Endothelial cell (in vitro differentiated cells): ENCODE data around the gene KLC1. TPM values are rescaled to one million over a fixed set of nuclear protein-coding genes. Genes with fewer than 3 reads are reported as not detected.

Experiments
- DNase-seq: peaks from one replicate; pipeline ENCODE4 v3.0.0; 2021; ENCODE audit warnings: low spot score
- H3K27ac Mint-ChIP-seq: one replicate; pipeline ENCODE4 v1.8.0; 2021; ENCODE audit warnings: mixed read lengths, inconsistent platforms; ENCODE audit not compliant: unreplicated experiment
- H3K27me3 Mint-ChIP-seq: one replicate; pipeline ENCODE4 v1.8.0; 2021; ENCODE audit warnings: mild to moderate bottlenecking, moderate library complexity, mixed read lengths, inconsistent platforms; ENCODE audit not compliant: unreplicated experiment
- H3K36me3 Mint-ChIP-seq: one replicate; pipeline ENCODE4 v1.8.0; 2021; ENCODE audit warnings: mild to moderate bottlenecking, low read depth, mixed read lengths, inconsistent platforms; ENCODE audit not compliant: unreplicated experiment
- H3K4me1 Mint-ChIP-seq: one replicate; pipeline ENCODE4 v1.8.0; 2021; ENCODE audit warnings: mild to moderate bottlenecking, mixed read lengths, inconsistent platforms; ENCODE audit not compliant: unreplicated experiment
- H3K4me3 Mint-ChIP-seq: one replicate; pipeline ENCODE4 v1.8.0; 2021; ENCODE audit warnings: mild to moderate bottlenecking, mixed read lengths, inconsistent platforms; ENCODE audit not compliant: unreplicated experiment
- H3K9me3 Mint-ChIP-seq: one replicate; pipeline ENCODE4 v1.8.0; 2021; ENCODE audit warnings: mixed read lengths, inconsistent platforms; ENCODE audit not compliant: unreplicated experiment
- total RNA-seq: library from RNA; stranded (reverse); fragmentation: NEBNext Ultra II Directional; extraction: Animal tissue kit (Norgen Biotek cat#: 25700); gene quantifications from one replicate; pipeline ENCODE4 v1.2.1, GENCODE V29; 2021; ENCODE audit not compliant: unreplicated experiment
- TF ChIP-seq, protein P1 (sequence below): fragments of 200-600 bp; sonication (generic); IDR thresholded peaks from one replicate; pipeline ENCODE4 v1.5.0; 2021; ENCODE audit warnings: antibody characterized with exemption; ENCODE audit not compliant: unreplicated experiment

Gene KLC1
- total RNA-seq, 1 donor from 2014 or later: 220 TPM

DNA sequence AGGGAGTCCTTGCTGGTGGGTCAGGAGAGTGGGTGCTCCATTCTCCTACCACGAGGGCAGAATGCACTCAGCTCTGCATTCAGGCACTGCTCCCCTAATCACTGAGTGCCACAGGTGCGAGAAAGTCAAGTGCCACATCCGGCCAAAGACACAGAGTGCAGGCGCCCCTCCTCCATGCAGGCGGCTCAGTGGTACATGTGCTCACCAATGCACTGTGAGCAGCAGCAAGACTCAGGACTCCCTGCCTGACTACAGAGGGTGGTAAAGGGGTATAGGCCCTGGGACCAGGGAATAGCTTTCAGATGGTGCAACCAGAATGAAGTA lies 119.5 kb downstream of the KLC1 start:
- Mint-ChIP-seq H3K4me1 (peaks cover 6% of the 10 kb centered on the region), H3K27me3 (no peaks in the 10 kb centered on the region), H3K27ac (no peak overlapping the region), H3K36me3 (peaks cover 28% of the 10 kb centered on the region), H3K9me3 (no peaks in the 10 kb centered on the region), H3K4me3 (no peak overlapping the region)
- DNase-seq: no peak
- TF ChIP-seq, protein P1, sequence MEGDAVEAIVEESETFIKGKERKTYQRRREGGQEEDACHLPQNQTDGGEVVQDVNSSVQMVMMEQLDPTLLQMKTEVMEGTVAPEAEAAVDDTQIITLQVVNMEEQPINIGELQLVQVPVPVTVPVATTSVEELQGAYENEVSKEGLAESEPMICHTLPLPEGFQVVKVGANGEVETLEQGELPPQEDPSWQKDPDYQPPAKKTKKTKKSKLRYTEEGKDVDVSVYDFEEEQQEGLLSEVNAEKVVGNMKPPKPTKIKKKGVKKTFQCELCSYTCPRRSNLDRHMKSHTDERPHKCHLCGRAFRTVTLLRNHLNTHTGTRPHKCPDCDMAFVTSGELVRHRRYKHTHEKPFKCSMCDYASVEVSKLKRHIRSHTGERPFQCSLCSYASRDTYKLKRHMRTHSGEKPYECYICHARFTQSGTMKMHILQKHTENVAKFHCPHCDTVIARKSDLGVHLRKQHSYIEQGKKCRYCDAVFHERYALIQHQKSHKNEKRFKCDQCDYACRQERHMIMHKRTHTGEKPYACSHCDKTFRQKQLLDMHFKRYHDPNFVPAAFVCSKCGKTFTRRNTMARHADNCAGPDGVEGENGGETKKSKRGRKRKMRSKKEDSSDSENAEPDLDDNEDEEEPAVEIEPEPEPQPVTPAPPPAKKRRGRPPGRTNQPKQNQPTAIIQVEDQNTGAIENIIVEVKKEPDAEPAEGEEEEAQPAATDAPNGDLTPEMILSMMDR: no peak

DNA sequence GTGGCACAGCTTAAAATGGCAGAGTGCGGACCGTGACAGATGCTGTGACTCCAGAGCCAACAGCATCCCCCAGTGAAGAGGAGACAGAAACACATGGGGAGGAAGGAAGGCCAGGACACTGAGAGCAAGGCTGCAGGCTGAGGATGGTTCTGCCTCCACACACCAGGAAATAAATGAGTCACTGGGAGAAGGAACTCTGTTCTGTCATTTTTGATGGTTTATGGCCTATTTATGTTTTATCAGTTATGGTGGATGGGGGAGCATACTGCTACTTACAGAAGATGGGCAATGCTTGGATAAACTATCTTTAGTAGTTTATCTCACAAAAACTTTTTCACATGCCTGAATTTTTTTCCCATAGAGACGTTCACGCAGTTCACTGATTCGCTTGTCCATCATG lies 120.4 kb downstream of the KLC1 start:
- Mint-ChIP-seq H3K36me3 (peaks cover 29% of the 10 kb centered on the region), H3K27me3 (no peaks in the 10 kb centered on the region), H3K9me3 (no peaks in the 10 kb centered on the region), H3K4me1 (peaks cover 12% of the 10 kb centered on the region), H3K27ac (no peak overlapping the region), H3K4me3 (no peak overlapping the region)
- TF ChIP-seq, protein P1: no peak
- no peak for DNase-seq

DNA sequence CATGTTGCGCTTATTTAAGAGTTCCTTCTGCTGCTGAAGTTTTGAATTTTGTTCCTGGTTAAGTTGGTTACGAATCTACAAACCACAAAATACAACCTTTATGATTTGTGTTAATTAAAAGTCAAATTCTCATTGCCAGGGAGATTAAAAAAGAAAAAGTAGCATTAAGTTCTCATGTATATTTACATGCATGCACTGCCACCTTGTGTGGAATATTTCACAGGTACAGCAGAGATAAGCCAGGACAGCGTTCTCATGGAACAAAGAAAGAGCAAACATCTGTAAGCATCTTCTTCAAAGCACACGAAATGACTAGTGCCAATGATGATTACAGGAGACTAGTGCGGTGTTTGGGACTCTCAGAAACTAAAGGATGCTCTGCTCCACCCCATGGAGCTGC lies 120.8 kb downstream of the KLC1 start:
- no peak overlapping the region for H3K4me3 Mint-ChIP-seq
- H3K4me1 Mint-ChIP-seq: peaks cover 14% of the 10 kb centered on the region
- H3K27me3 Mint-ChIP-seq: no peaks in the 10 kb centered on the region
- DNase-seq: no peak
- TF ChIP-seq, protein P1: no peak
- peak overlapping the region; percentile 39 for H3K27ac Mint-ChIP-seq
- H3K9me3 Mint-ChIP-seq: no peaks in the 10 kb centered on the region
- H3K36me3 Mint-ChIP-seq: peaks cover 29% of the 10 kb centered on the region

Other genes with a start within 250 kb of the KLC1 start
- 70.8 TPM for gene MARK3, start 243.8 kb upstream of the KLC1 start, total RNA-seq
- gene CKB, start 106.4 kb upstream of the KLC1 start, total RNA-seq: 23.1 TPM
- 6.1 TPM for gene TRMT61A, start 100.0 kb upstream of the KLC1 start, total RNA-seq
- 39.9 TPM for gene BAG5, start 66.6 kb upstream of the KLC1 start, total RNA-seq
- 45.2 TPM for gene COA8, start 66.3 kb upstream of the KLC1 start, total RNA-seq
- 10.2 TPM for gene XRCC3, start 86.2 kb downstream of the KLC1 start, total RNA-seq
- 48.1 TPM for gene ZFYVE21, start 86.6 kb downstream of the KLC1 start, total RNA-seq
- gene PPP1R13B, start 218.4 kb downstream of the KLC1 start, total RNA-seq: 63.9 TPM